ENCODE results near the gene UIMC1.
"Not testable (repeated sequence)": the region's sequence is repeated elsewhere in the genome, so short reads cannot be mapped to it uniquely, and the experiment has no call there.

UIMC1 gene

GRCh38 chr5:177010153-177010552, 3.6 kb upstream of the UIMC1 start:
- in situ Hi-C loops (cut with HindIII; ENCODE audit: low sequenced_read_pairs), result no loop called here

- in situ Hi-C loops (cut with HindIII; ENCODE audit: low sequenced_read_pairs), result no loop called here
Observed at GRCh38 chr5:177008716-177009115, 2.1 kb upstream of the UIMC1 start.

GRCh38 chr5:177005619-177006264, 837 bp downstream of the UIMC1 start:
- in situ Hi-C loops (cut with HindIII; ENCODE audit: low sequenced_read_pairs), result no loop called here

- in situ Hi-C loops (cut with HindIII; ENCODE audit: low sequenced_read_pairs), result no loop called here
Observed at GRCh38 chr5:177004961-177005360, 1.6 kb downstream of the UIMC1 start.

- in situ Hi-C loops (cut with HindIII; ENCODE audit: low sequenced_read_pairs), result no loop called here
Observed at GRCh38 chr5:177003649-177004048, 2.9 kb downstream of the UIMC1 start.

- in situ Hi-C loops (cut with HindIII; ENCODE audit: low sequenced_read_pairs), result not testable (repeated sequence)
Observed at GRCh38 chr5:176999526-176999925, 7.1 kb downstream of the UIMC1 start.

- in situ Hi-C loops (cut with HindIII; ENCODE audit: low sequenced_read_pairs), result no loop called here
Observed at GRCh38 chr5:176998828-176999227, 7.8 kb downstream of the UIMC1 start.

GRCh38 chr5:176996780-176997179, 9.8 kb downstream of the UIMC1 start:
- in situ Hi-C loops (cut with HindIII; ENCODE audit: low sequenced_read_pairs), result no loop called here

GRCh38 chr5:176995896-176996767, 10.4 kb downstream of the UIMC1 start:
- in situ Hi-C loops (cut with HindIII; ENCODE audit: low sequenced_read_pairs), result no loop called here

- in situ Hi-C loops (cut with HindIII; ENCODE audit: low sequenced_read_pairs), result no loop called here
Observed at GRCh38 chr5:176995122-176995490, 11.5 kb downstream of the UIMC1 start.

GRCh38 chr5:176994460-176995121, 12.0 kb downstream of the UIMC1 start:
- in situ Hi-C loops (cut with HindIII; ENCODE audit: low sequenced_read_pairs), result no loop called here

GRCh38 chr5:176993081-176993480, 13.5 kb downstream of the UIMC1 start:
- in situ Hi-C loops (cut with HindIII; ENCODE audit: low sequenced_read_pairs), result not testable (repeated sequence)

GRCh38 chr5:176987583-176987982, 19.0 kb downstream of the UIMC1 start:
- in situ Hi-C loops (cut with HindIII; ENCODE audit: low sequenced_read_pairs), result no loop called here

- in situ Hi-C loops (cut with HindIII; ENCODE audit: low sequenced_read_pairs), result no loop called here
Observed at GRCh38 chr5:176986280-176986679, 20.3 kb downstream of the UIMC1 start.

GRCh38 chr5:176985516-176985915, 21.1 kb downstream of the UIMC1 start:
- in situ Hi-C loops (cut with HindIII; ENCODE audit: low sequenced_read_pairs), result no loop called here

GRCh38 chr5:176984176-176984575, 22.4 kb downstream of the UIMC1 start:
- in situ Hi-C loops (cut with HindIII; ENCODE audit: low sequenced_read_pairs), result not testable (repeated sequence)

GRCh38 chr5:176983593-176983992, 23.0 kb downstream of the UIMC1 start:
- in situ Hi-C loops (cut with HindIII; ENCODE audit: low sequenced_read_pairs), result not testable (repeated sequence)

GRCh38 chr5:176983112-176983511, 23.5 kb downstream of the UIMC1 start:
- in situ Hi-C loops (cut with HindIII; ENCODE audit: low sequenced_read_pairs), result not testable (repeated sequence)

- in situ Hi-C loops (cut with HindIII; ENCODE audit: low sequenced_read_pairs), result no loop called here
Observed at GRCh38 chr5:176980818-176981217, 25.8 kb downstream of the UIMC1 start.

GRCh38 chr5:176979669-176980068, 26.9 kb downstream of the UIMC1 start:
- in situ Hi-C loops (cut with HindIII; ENCODE audit: low sequenced_read_pairs), result no loop called here

- in situ Hi-C loops (cut with HindIII; ENCODE audit: low sequenced_read_pairs), result no loop called here
Observed at GRCh38 chr5:176965633-176966032, 40.9 kb downstream of the UIMC1 start.

- in situ Hi-C loops (cut with HindIII; ENCODE audit: low sequenced_read_pairs), result no loop called here
Observed at GRCh38 chr5:176959051-176959450, 47.5 kb downstream of the UIMC1 start.

All from DLD1 (cell line).